Esophagus squamous epithelium (tissue), 4 donors: ENCODE data around the gene NUP98.

Source experiments
- CTCF ChIP-seq, 6 experiments: fragments of 450-650 bp in 4 of 6; fragments of 200-600 bp in 2 of 6; sonication (generic) in 2 of 6; IDR thresholded peaks; one replicate each; pipeline ENCODE4 v1.5.1; 2016 to 2019; ENCODE audit warnings: antibody characterized with exemption in 6 of 6, mild to moderate bottlenecking in 4 of 6, moderate library complexity in 4 of 6
- POLR2A ChIP-seq, 4 donors: fragments of 450-650 bp; IDR thresholded peaks; one replicate each; pipeline ENCODE4 v1.6.1; 2017; ENCODE audit warnings: antibody characterized with exemption in 4 of 4, mild to moderate bottlenecking in 4 of 4, moderate library complexity in 3 of 4

- TF ChIP-seq CTCF (IDR thresholded peaks at IDR 0.05) (no peak), POLR2A (IDR thresholded peaks at IDR 0.05) (no peak)
Observed at GRCh38 chr11:3683039-3683438, 114.3 kb downstream of the NUP98 start.
